Smooth muscle cell (in vitro differentiated cells): Measurements from ENCODE around the gene LAMB1. TPM values are rescaled to one million over a fixed set of nuclear protein-coding genes. Genes with fewer than 3 reads are reported as not detected.

ENCODE experiments used
- DNase-seq: peaks from one replicate; lab custom pipeline; 2025; ENCODE audit not compliant: unreplicated experiment; lab: John Stamatoyannopoulos, UW
- H2AFZ ChIP-seq: fragments of 200-600 bp; sonication (generic); 2 replicates; pipeline ENCODE4 v1.6.0; 2016; ENCODE audit warnings: antibody characterized with exemption, low read depth, mild to moderate bottlenecking
- H3F3A ChIP-seq: fragments of 200-600 bp; sonication (generic); 2 replicates; pipeline ENCODE4 v1.6.0; 2017; ENCODE audit warnings: antibody characterized with exemption, low read depth
- H3K27ac ChIP-seq: fragments of 200-600 bp; sonication (generic); 2 replicates; pipeline ENCODE4 v1.5.1; 2016; ENCODE audit warnings: low read depth, mild to moderate bottlenecking
- H3K27me3 ChIP-seq: fragments of 200-600 bp; sonication (generic); 2 replicates; pipeline ENCODE4 v1.6.1; 2016; ENCODE audit warnings: low read depth, mild to moderate bottlenecking
- H3K36me3 ChIP-seq: fragments of 200-600 bp; sonication (generic); 2 replicates; pipeline ENCODE4 v1.5.1; 2016; ENCODE audit warnings: low read depth
- H3K4me1 ChIP-seq: fragments of 200-600 bp; sonication (generic); 2 replicates; pipeline ENCODE4 v1.5.1; 2016; ENCODE audit warnings: low read depth
- H3K4me2 ChIP-seq: fragments of 200-600 bp; sonication (generic); 2 replicates; pipeline ENCODE4 v1.6.0; 2016; ENCODE audit warnings: mild to moderate bottlenecking
- H3K4me3 ChIP-seq: fragments of 200-600 bp; sonication (generic); 2 replicates; pipeline ENCODE4 v1.5.1; 2016; ENCODE audit warnings: mild to moderate bottlenecking
- H3K79me2 ChIP-seq: fragments of 200-600 bp; sonication (generic); 2 replicates; pipeline ENCODE4 v1.6.0; 2016; ENCODE audit warnings: low read depth, mild to moderate bottlenecking
- H3K9ac ChIP-seq: fragments of 200-600 bp; sonication (generic); 2 replicates; pipeline ENCODE4 v1.6.0; 2016; ENCODE audit warnings: low read depth
- H3K9me3 ChIP-seq: fragments of 200-600 bp; sonication (generic); replicated peaks from 2 replicates; pipeline ENCODE4 v1.5.1; 2016; ENCODE audit warnings: low read depth
- H4K20me1 ChIP-seq: fragments of 200-600 bp; sonication (generic); 2 replicates; pipeline ENCODE4 v1.6.0; 2016; ENCODE audit warnings: low read depth
- CTCF ChIP-seq: fragments of 200-600 bp; sonication (generic); IDR thresholded peaks from 2 replicates; pipeline ENCODE4 v1.5.1; 2017; ENCODE audit warnings: borderline replicate concordance, mild to moderate bottlenecking, antibody characterized with exemption; ENCODE audit not compliant: insufficient read depth, poor library complexity, severe bottlenecking
- WGBS: methylation state at CpG from one replicate; pipeline ENCODE4 v1.1.7; 2016; ENCODE audit warnings: low lambda C conversion rate; 5-methylcytosine and 5-hydroxymethylcytosine counted together
- polyA plus RNA-seq: library from polyadenylated mRNA; unstranded; fragments of >200 nt; fragmentation: Nextera tagmentation; extraction: Ambion mirVana; gene quantifications from 2 replicates; pipeline ENCODE4 v1.2.1, GENCODE V29; 2016
- total RNA-seq: library from RNA; depleted of rRNA; stranded (reverse); fragments of >200 nt; gene quantifications from 2 replicates; pipeline ENCODE4 v1.2.3, GENCODE V29; 2014

Gene LAMB1
- total and polyA plus RNA-seq, 2 experiments from 2014 or later, result 191 to 244 TPM

- Histone ChIP-seq H3K9me3 (no peaks in the 10 kb centered on the region), H3K9ac (no peak overlapping the region), H3K79me2 (no peaks in the 10 kb centered on the region), H3K27ac (no peak overlapping the region), H3K27me3 (no peaks in the 10 kb centered on the region), H3K4me2 (no peak overlapping the region), H3K4me3 (no peak overlapping the region), H3K4me1 (no peaks in the 10 kb centered on the region), H3K36me3 (no peaks in the 10 kb centered on the region), H3F3A (no peaks in the 10 kb centered on the region), H4K20me1 (no peaks in the 10 kb centered on the region), H2AFZ (peak overlapping the region; percentile 9)
- 94% methylated on average over 2 of the region's 2 CpGs for WGBS
- TF ChIP-seq CTCF, result no peak
- DNase-seq, result no peak
Observed at GRCh38 chr7:108044345-108044744, 41.4 kb upstream of the LAMB1 start.

GRCh38 chr7:108038986-108039385 is 36.0 kb upstream of the LAMB1 start:
- no peak for TF ChIP-seq CTCF
- no peaks in the 10 kb centered on the region for H3K36me3 ChIP-seq
- no peaks in the 10 kb centered on the region for H3K9me3 ChIP-seq

GRCh38 chr7:108037741-108038140 is 34.8 kb upstream of the LAMB1 start:
- H3K9me3 ChIP-seq, result no peaks in the 10 kb centered on the region
- no peak overlapping the region for H3K4me3 ChIP-seq
- TF ChIP-seq CTCF, result no peak
- no peak overlapping the region for H3K4me2 ChIP-seq
- no peaks in the 10 kb centered on the region for H3K79me2 ChIP-seq
- no peaks in the 10 kb centered on the region for H3K36me3 ChIP-seq
- DNase-seq, result no peak
- H3K27ac ChIP-seq, result no peak overlapping the region
- no peaks in the 10 kb centered on the region for H3K27me3 ChIP-seq
- peaks cover 4% of the 10 kb centered on the region for H3K4me1 ChIP-seq
- no peak overlapping the region for H2AFZ ChIP-seq
- H4K20me1 ChIP-seq, result no peaks in the 10 kb centered on the region
- no peak overlapping the region for H3K9ac ChIP-seq
- H3F3A ChIP-seq, result no peaks in the 10 kb centered on the region
- 87% methylated on average over 1 of the region's 1 CpG for WGBS

More at GRCh38 chr7:108038986-108039385, 36.0 kb upstream of the LAMB1 start:
- H4K20me1 ChIP-seq, result no peaks in the 10 kb centered on the region
- no peak overlapping the region for H3K4me3 ChIP-seq
- H3F3A ChIP-seq, result no peaks in the 10 kb centered on the region
- no peak overlapping the region for H3K9ac ChIP-seq
- H2AFZ ChIP-seq, result no peak overlapping the region
- no peaks in the 10 kb centered on the region for H3K79me2 ChIP-seq
- H3K4me1 ChIP-seq, result peaks cover 3% of the 10 kb centered on the region
- no peaks in the 10 kb centered on the region for H3K27me3 ChIP-seq
- H3K4me2 ChIP-seq, result no peak overlapping the region
- no peak overlapping the region for H3K27ac ChIP-seq
- no peak for DNase-seq

- WGBS, result 91% methylated on average over 3 of the region's 3 CpGs
- DNase-seq, result no peak
- TF ChIP-seq CTCF, result no peak
- no peaks in the 10 kb centered on the region for H3K27me3 ChIP-seq
- H3K9ac ChIP-seq, result no peak overlapping the region
- H3K9me3 ChIP-seq, result no peaks in the 10 kb centered on the region
- no peak overlapping the region for H2AFZ ChIP-seq
- no peak overlapping the region for H3K4me2 ChIP-seq
- no peak overlapping the region for H3K4me3 ChIP-seq
- no peaks in the 10 kb centered on the region for H3K36me3 ChIP-seq
- H3F3A ChIP-seq, result no peaks in the 10 kb centered on the region
- H3K79me2 ChIP-seq, result no peaks in the 10 kb centered on the region
- no peaks in the 10 kb centered on the region for H4K20me1 ChIP-seq
- H3K27ac ChIP-seq, result no peak overlapping the region
- peaks cover 4% of the 10 kb centered on the region for H3K4me1 ChIP-seq
Observed at GRCh38 chr7:108037140-108037539, 34.2 kb upstream of the LAMB1 start.
